Upper lobe of right lung (tissue), 1 donor: ENCODE measurements around the gene RXFP2. TPM values are rescaled to one million over a fixed set of nuclear protein-coding genes. Genes with fewer than 3 reads are reported as not detected.

Source experiments
- ATAC-seq: fragments of 200-7000 bp; cut with Tn5 transposase; one replicate; pipeline ENCODE4 v1.9.1; 2020; ENCODE audit warnings: mild to moderate bottlenecking, moderate library complexity
- DNase-seq: peaks from one replicate; pipeline ENCODE4 v3.0.0-alpha.2; 2020
- H3K27ac ChIP-seq: fragments of 200-600 bp; one replicate; pipeline ENCODE4 v1.8.0; 2022
- H3K27me3 ChIP-seq: fragments of 200-600 bp; one replicate; pipeline ENCODE4 v1.8.0; 2022; ENCODE audit warnings: mild to moderate bottlenecking
- H3K36me3 ChIP-seq: fragments of 200-600 bp; one replicate; pipeline ENCODE4 v1.8.0; 2022
- H3K4me1 ChIP-seq: fragments of 200-600 bp; one replicate; pipeline ENCODE4 v1.8.0; 2022
- H3K4me3 ChIP-seq: fragments of 200-600 bp; one replicate; pipeline ENCODE4 v1.8.0; 2022; ENCODE audit warnings: mild to moderate bottlenecking
- H3K9me3 ChIP-seq: fragments of 200-600 bp; one replicate; pipeline ENCODE4 v1.8.0; 2022
- intact Hi-C: fragments of 100-400 bp; cut with DNase I; formaldehyde crosslinking; loops from one replicate; pipeline ENCODE4 v1.11.0; 2022
- total RNA-seq: library from RNA; stranded (reverse); fragmentation: NEBNext Ultra II Directional; extraction: Animal tissue kit (Norgen Biotek cat#: 25700); gene quantifications from one replicate; pipeline ENCODE4 v1.2.1, GENCODE V29; 2021
- TF ChIP-seq, protein P1 (sequence below): fragments of 200-600 bp; IDR thresholded peaks from one replicate; pipeline ENCODE4 v1.8.0; 2022; ENCODE audit warnings: antibody characterized with exemption
- donor health status: DM: no; HTN: yes; CAD: no; lungs with severe emphysema.

Gene RXFP2
- total RNA-seq, 1 donor from 2014 or later, result not detected

DNA sequence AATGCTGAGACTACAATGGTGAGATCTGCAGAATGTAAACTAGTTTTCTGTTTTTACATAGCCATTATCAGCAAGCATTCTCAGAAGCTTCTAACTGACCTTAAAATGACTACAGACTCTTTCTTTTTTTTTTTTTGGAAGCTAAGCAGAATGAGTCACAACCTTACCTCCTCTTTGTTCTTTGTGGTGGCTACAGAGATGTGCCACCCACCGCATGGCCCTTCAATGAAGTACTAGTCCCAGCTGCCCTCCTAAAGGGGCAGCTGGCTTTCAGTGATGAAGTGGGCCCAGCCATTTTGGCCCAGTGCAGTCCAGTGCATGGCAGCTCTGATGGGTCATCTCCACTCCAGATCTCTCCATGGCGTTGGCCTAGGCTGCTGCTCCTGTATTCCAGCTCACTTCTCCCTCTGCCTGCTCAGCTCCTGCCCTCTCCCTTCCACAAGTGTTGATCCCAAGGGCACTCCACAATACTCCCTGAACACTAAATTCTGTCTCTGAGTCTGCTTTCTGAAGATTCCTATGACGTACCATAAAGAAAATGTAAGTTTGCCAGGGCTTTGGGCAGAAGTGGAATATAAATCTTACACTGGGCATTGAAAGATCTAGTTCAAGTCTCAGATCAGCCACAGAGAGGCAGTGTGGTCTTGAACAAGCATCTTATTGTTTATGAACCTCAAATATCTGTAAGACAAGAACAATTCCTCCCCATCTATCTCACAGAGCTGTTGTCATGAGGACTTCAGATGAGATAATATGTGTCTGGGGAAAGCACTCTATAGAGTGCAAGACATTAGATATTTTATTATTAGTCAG, 85.6 kb downstream of the RXFP2 start:
- no peak overlapping the region for H3K4me3 ChIP-seq
- intact Hi-C loops, result no loop called here
- no peaks in the 10 kb centered on the region for H3K9me3 ChIP-seq
- no peaks in the 10 kb centered on the region for H3K36me3 ChIP-seq
- no peaks in the 10 kb centered on the region for H3K4me1 ChIP-seq
- TF ChIP-seq, protein P1, sequence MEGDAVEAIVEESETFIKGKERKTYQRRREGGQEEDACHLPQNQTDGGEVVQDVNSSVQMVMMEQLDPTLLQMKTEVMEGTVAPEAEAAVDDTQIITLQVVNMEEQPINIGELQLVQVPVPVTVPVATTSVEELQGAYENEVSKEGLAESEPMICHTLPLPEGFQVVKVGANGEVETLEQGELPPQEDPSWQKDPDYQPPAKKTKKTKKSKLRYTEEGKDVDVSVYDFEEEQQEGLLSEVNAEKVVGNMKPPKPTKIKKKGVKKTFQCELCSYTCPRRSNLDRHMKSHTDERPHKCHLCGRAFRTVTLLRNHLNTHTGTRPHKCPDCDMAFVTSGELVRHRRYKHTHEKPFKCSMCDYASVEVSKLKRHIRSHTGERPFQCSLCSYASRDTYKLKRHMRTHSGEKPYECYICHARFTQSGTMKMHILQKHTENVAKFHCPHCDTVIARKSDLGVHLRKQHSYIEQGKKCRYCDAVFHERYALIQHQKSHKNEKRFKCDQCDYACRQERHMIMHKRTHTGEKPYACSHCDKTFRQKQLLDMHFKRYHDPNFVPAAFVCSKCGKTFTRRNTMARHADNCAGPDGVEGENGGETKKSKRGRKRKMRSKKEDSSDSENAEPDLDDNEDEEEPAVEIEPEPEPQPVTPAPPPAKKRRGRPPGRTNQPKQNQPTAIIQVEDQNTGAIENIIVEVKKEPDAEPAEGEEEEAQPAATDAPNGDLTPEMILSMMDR, result peak; percentile 25
- no peaks in the 10 kb centered on the region for H3K27me3 ChIP-seq
- H3K27ac ChIP-seq, result no peak overlapping the region
- DNase-seq (no peak), ATAC-seq (peak; percentile 63)

DNA sequence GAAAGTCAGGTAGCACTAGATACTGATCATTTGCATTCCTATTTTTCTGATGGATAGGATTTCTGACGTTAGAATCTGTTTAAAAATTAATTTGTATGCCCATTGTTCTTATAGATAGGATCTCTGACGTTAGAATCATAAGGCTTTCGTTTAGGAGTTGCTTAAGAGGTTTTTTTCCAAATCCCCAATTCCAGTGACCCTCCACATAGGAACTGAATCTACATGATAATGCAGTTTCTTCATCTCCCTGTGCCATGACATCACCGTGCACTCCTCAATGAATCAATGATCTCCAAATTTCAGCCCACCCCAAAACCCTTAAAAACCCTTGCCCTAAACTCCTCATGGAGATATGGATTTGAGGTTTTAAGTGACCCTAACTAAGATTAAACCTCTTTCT, 87.2 kb downstream of the RXFP2 start:
- H3K4me3 ChIP-seq, result no peak overlapping the region
- H3K27ac ChIP-seq, result no peak overlapping the region
- TF ChIP-seq, protein P1, result no peak
- intact Hi-C loops, result no loop called here
- no peak for ATAC-seq
- H3K4me1 ChIP-seq, result no peaks in the 10 kb centered on the region
- no peak for DNase-seq
- no peaks in the 10 kb centered on the region for H3K27me3 ChIP-seq
- H3K9me3 ChIP-seq, result no peaks in the 10 kb centered on the region
- no peaks in the 10 kb centered on the region for H3K36me3 ChIP-seq

DNA sequence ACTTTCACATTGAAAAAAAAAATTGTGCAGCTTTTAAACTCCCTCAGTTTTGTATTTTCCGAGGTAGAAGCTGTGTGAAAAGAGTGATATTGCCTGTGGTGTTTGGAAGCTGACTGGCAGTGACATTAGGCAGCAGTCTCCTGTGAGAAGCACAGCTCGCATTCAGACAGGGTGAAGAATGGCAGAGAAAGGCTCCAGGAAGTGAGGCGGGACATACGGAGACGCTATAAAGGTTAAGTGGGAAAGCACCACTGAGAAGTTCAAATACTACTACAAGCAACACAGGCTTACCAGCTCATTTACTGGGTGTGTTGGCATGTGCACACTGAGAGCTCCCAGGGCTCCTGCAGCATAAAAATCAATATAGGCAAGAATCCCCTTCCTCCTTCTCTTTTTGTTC, 88.4 kb downstream of the RXFP2 start:
- DNase-seq, result no peak
- peak; percentile 66 for ATAC-seq

DNA sequence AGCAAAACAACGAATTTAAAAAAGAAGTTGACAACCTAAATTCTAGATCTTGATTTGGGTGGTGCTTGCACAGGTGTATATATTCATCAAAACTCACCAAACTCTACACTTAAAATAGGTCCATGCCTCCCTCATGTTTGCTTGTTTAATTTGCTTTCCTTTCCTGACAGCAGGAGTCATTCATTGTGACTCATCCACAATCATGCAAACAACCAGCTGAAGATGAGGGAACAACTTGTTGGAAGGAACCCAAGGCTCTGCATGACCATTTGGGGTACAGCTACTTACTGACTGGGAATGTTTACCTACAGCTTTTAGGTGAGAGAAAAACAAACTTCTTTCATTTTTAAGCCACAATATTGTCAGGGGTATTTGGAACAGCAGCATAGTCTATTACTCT, 96.6 kb downstream of the RXFP2 start:
- TF ChIP-seq, protein P1, result no peak
- Histone ChIP-seq H3K4me1 (no peaks in the 10 kb centered on the region), H3K27me3 (no peaks in the 10 kb centered on the region), H3K4me3 (no peak overlapping the region), H3K36me3 (no peaks in the 10 kb centered on the region), H3K27ac (no peak overlapping the region), H3K9me3 (no peaks in the 10 kb centered on the region)
- intact Hi-C loops, result no loop called here
- ATAC-seq (no peak), DNase-seq (no peak)

More for the DNA sequence above, 88.4 kb downstream of the RXFP2 start:
- TF ChIP-seq, protein P1, result no peak
- H3K36me3 ChIP-seq, result no peaks in the 10 kb centered on the region
- no peaks in the 10 kb centered on the region for H3K9me3 ChIP-seq
- intact Hi-C loops, result no loop called here
- H3K27ac ChIP-seq, result no peak overlapping the region
- H3K4me3 ChIP-seq, result no peak overlapping the region
- no peaks in the 10 kb centered on the region for H3K4me1 ChIP-seq
- no peaks in the 10 kb centered on the region for H3K27me3 ChIP-seq

DNA sequence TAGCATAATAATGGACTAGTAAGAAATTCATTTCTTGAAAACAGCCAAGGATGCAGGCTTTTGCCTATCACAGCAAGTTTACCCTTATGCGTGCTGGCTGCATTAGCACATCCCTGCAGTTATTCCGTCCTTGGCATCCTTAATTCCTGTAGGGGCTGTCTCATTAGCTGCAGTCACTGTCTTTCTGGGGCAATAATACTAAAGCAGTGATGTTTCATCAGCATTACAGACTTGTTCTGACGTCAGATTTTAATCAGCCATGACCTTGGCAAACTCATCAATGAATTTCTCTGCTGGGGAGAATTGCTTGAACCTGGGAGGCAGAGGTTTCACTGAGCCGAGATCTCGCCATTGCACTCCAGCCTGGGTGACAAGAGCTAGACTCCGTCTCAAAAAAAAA, 103.7 kb downstream of the RXFP2 start:
- Histone ChIP-seq H3K36me3 (no peaks in the 10 kb centered on the region), H3K27me3 (peaks cover 4% of the 10 kb centered on the region), H3K9me3 (no peaks in the 10 kb centered on the region), H3K4me3 (no peak overlapping the region), H3K27ac (no peak overlapping the region), H3K4me1 (peaks cover 11% of the 10 kb centered on the region)
- ATAC-seq, result no peak
- intact Hi-C loops, result no loop called here
- DNase-seq, result no peak
- TF ChIP-seq, protein P1, result no peak
